ENCODE results near the gene EP300.

- TF ChIP-seq, protein P1, sequence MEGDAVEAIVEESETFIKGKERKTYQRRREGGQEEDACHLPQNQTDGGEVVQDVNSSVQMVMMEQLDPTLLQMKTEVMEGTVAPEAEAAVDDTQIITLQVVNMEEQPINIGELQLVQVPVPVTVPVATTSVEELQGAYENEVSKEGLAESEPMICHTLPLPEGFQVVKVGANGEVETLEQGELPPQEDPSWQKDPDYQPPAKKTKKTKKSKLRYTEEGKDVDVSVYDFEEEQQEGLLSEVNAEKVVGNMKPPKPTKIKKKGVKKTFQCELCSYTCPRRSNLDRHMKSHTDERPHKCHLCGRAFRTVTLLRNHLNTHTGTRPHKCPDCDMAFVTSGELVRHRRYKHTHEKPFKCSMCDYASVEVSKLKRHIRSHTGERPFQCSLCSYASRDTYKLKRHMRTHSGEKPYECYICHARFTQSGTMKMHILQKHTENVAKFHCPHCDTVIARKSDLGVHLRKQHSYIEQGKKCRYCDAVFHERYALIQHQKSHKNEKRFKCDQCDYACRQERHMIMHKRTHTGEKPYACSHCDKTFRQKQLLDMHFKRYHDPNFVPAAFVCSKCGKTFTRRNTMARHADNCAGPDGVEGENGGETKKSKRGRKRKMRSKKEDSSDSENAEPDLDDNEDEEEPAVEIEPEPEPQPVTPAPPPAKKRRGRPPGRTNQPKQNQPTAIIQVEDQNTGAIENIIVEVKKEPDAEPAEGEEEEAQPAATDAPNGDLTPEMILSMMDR (IDR thresholded peaks at IDR 0.05): no peak
- TF ChIP-seq EZH2phosphoT487 (IDR thresholded peaks at IDR 0.05): no peak
- TF ChIP-seq EZH2 (IDR thresholded peaks at IDR 0.05): no peak
These were observed 60.5 kb downstream of the EP300 start for GRCh38 chr22:41152902-41153301.

All from neural progenitor cell (in vitro differentiated cells).